Suppressor macrophage treated with lipopolysaccharide for 1 hour (primary cell): Measurements from ENCODE around the gene ALOX12.

Source experiments
- DNase-seq, 3 donors: peaks; one replicate each; pipeline ENCODE4 v3.0.0-alpha.2; 2020 to 2022

The ALOX12 gene

GRCh38 chr17:7002288-7003047 lies 6.6 kb downstream of the ALOX12 start:
- DNase-seq, result no peak

- no peak for DNase-seq
These were observed 7.9 kb downstream of the ALOX12 start for GRCh38 chr17:7003745-7004144.

GRCh38 chr17:7004398-7005253 lies 8.8 kb downstream of the ALOX12 start:
- peak; percentile 73 to 85 (median 79) for DNase-seq

GRCh38 chr17:7005716-7006115 lies 9.9 kb downstream of the ALOX12 start:
- DNase-seq, result no peak

- no peak for DNase-seq
These were observed 11.3 kb downstream of the ALOX12 start for GRCh38 chr17:7007143-7007542.

- DNase-seq, result no peak
These were observed 14.7 kb downstream of the ALOX12 start for GRCh38 chr17:7010523-7010922.

- no peak for DNase-seq
These were observed 15.6 kb downstream of the ALOX12 start for GRCh38 chr17:7011415-7011814.

DNA sequence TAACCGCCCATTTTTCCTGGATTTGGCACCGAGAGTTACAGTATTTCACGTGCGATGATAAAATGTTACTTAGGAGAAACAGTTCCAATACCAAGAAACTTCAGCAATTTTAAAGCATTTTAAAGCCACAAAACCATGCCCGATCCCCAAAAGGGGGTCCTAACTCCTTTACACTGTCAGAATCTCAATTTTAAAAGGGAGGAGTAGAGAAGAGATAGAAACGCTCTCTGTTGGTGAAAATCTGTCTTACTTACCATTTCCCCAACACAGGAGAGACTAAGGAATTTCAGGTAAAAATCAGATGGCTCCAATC lies 16.0 kb downstream of the ALOX12 start:
- no peak for DNase-seq

- DNase-seq, result peak; percentile 99 to 100 (median 99)
These were observed 18.6 kb downstream of the ALOX12 start for GRCh38 chr17:7014261-7014994.

GRCh38 chr17:7014995-7015958 lies 19.4 kb downstream of the ALOX12 start:
- peak; percentile 76 to 83 (median 79) for DNase-seq

GRCh38 chr17:7016418-7016817 lies 20.6 kb downstream of the ALOX12 start:
- no peak for DNase-seq

DNA sequence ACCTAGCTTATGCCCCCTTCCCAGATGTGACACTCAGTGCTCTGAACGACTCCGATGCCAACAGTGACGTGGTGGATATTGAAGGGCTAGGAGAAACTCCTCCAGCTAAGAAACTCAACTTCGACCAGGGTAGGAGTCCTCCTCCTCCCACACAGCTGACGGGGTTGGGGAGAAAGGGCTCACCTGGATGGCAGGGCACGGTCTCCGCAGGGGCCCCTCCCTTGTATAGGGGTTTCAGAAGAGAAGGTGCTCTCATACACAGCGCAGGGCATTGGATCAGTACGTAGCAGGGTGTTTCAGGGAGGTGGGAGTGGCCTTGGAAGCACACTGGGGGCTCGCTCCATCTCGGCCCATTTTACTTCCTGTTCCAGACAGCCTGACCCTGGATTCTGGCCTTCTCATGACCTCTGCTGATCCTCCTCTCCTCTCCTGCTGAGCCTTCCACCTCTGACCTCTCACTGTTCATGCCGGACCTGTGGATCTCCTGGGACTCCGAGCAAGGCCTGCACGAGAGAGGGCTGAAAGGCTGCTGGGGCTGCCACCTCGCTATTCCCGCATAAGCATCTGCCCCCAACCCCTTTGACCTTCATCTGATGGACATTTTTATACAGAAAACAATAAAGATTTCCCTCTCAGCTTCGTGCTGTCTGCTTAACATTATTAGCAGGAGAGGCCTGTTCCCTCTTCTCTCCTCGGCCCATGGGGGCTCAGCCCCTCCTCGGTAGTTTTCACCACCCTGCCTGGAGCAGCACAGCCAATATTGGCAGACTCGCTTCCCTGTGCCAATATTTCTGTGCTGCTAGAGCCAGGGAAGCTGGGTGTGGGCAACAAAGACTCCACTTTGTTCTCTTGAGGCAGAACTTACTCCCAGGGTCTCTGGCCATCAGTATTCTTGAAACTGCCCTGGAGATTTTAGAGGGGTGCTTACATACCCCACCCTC lies 21.3 kb downstream of the ALOX12 start:
- no peak for DNase-seq

- DNase-seq, result no peak
These were observed 22.0 kb downstream of the ALOX12 start for GRCh38 chr17:7017827-7018200.

DNA sequence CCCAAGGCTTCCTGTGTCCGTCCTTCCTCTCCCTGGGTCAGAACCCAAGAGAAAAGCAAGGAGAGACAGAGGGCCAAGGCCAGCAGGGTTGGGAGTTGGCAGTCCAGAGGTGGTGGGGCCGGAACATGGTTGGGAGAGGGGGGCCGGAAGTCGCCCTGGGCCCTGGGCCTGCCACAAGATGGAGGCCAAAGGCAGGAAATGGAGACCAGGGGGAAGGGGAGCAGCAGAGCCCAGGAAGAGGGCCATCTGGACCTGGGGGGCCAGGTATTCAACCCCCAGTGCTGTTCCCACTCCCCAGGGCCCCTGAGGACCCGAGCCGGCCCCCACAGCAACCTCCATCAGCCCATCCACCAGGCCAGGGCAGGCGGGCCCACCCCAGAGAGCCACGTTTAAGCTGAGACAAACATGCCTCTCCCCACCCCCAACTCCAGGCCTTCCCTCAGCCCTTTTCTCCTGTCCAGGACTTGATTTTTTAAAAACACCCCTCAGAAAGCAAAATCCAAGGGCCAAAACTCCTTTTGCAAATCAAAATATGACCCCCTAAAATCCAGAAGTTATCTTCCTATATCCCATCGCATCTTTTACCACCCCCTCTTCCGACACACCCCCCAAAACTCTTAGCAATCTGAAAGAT lies 22.6 kb downstream of the ALOX12 start:
- no peak for DNase-seq

DNA sequence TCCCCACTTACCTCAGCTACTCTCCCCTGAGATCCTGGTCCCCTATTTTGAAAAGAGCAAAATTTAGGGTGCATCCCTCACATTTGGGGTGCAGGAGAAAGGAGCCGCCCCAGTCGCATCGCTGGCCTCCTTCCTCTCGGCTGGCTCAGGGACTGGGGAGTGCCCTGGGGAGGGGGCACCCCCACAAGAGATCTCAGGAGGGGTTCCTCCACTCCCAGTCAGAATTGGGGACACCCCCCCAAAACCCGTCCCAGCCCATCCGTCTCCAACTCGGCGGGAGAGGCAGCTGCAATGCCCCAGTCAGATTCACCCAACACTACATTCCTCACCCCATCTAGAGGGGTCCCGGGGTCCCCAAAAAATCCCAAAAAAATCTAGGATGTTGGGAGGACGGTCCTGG lies 23.5 kb downstream of the ALOX12 start:
- DNase-seq, result no peak

GRCh38 chr17:7019839-7020519 lies 24.1 kb downstream of the ALOX12 start:
- DNase-seq, result no peak

- DNase-seq, result peak; percentile 25 to 38 (median 33)
These were observed 25.2 kb downstream of the ALOX12 start for GRCh38 chr17:7020894-7021664.

DNA sequence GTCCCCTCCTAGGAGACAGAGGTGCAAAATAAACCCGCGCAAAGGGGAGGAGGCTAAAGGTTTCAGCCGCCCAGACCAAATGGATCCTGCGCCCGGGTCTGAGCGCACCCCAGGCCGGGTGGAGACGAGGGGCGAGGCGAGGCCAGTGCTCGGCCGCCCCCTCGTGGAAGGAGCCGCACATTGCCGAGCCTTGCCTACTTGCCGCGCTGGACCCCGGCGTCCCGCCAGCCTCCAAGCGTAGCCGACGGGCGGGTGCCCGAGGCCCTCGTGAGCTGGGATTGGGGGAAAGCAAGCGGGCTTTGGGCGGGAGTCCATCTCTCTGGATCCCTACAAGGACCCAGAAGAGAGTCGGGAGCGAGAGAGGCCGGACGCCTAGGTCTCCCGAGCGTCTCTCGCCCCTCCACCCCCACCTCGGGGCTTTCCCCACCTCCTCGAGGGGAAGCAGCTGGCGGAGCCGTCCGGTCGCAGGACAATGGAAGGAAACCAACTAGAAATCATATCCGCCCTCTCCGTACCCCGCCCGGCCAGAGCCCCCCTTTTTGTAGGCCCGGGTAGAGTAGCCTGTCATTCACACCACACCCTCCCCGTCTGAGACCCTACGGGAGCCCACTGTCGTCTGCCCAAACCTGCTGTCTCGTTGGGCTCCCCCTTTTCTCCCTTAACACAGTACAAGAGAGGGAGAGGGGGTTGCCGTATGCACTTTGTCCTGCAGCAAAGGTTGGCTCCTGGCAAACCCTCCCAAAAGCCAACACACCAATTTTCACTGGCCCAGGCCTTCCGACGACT lies 26.3 kb downstream of the ALOX12 start:
- DNase-seq, result peak; percentile 79 to 92 (median 88)
